ENCODE data around the gene PDE1A. TPM values are rescaled to one million over a fixed set of nuclear protein-coding genes. Genes with fewer than 3 reads are reported as not detected.

Gene PDE1A
- total and polyA plus RNA-seq, 2 of the 4 experiments (the other 2 are of a cell fraction) = 0.24 to 0.90 TPM

- no TSS peak for BruUV-seq (replicated peaks)
- Histone ChIP-seq H3K9me1 (ENCODE audit: insufficient read depth, low read length) (no peaks in the 10 kb centered on the region), H2BK20ac (ENCODE audit: low read depth, low read length) (no peak overlapping the region), H4K91ac (ENCODE audit: insufficient read depth, low read depth, low read length) (no peak overlapping the region), H4K8ac (ENCODE audit: low read depth in 2 of 2, low read length in 2 of 2) (no peak overlapping the region), H2BK120ac (ENCODE audit: low read depth, low read length) (no peak overlapping the region), H3K4ac (ENCODE audit: low read depth, low read length) (no peak overlapping the region), H2AK5ac (ENCODE audit: low read depth, low read length) (no peak overlapping the region), H3K9me3 (ENCODE audit: control insufficient read depth, insufficient read depth, low read length) (no peaks in the 10 kb centered on the region), H4K20me1 (ENCODE audit: insufficient read depth, low read length) (no peaks in the 10 kb centered on the region), H3K18ac (ENCODE audit: low read depth, low read length) (no peak overlapping the region), H3K4me1 (ENCODE audit: control insufficient read depth, insufficient read depth, low read length) (no peaks in the 10 kb centered on the region), H2AFZ (replicated peaks; ENCODE audit: low read length, poor library complexity) (no peak overlapping the region), H3K9ac (ENCODE audit: low read depth, low read length) (no peak overlapping the region), H3K56ac (ENCODE audit: extremely low read depth, insufficient read depth, low read length) (no peak overlapping the region), H3K27me3 (ENCODE audit: control insufficient read depth, insufficient read depth, low read length) (no peaks in the 10 kb centered on the region), H2AK9ac (replicated peaks; ENCODE audit: low read depth, low read length, poor library complexity) (no peak overlapping the region), H3K4me3 (ENCODE audit: insufficient read depth, low read depth, low read length) (no peak overlapping the region), H2BK15ac (ENCODE audit: low read depth, low read length) (no peak overlapping the region), H3K36me3 (ENCODE audit: control insufficient read depth, insufficient read depth, low read length) (no peaks in the 10 kb centered on the region), H3K27ac (ENCODE audit: insufficient read depth, low read length) (no peak overlapping the region), H4K5ac (ENCODE audit: low read depth, low read length) (no peak overlapping the region), H2BK5ac (ENCODE audit: low read depth, low read length, poor library complexity, severe bottlenecking) (no peak overlapping the region), H3K79me1 (ENCODE audit: low read depth in 1 of 2, low read length in 2 of 2) (no peaks in the 10 kb centered on the region), H3K4me2 (ENCODE audit: low read depth, low read length) (no peak overlapping the region), H3K23ac (ENCODE audit: low read depth, low read length) (no peak overlapping the region), H3K14ac (replicated peaks; ENCODE audit: low read depth, low read length) (no peak overlapping the region)
- ChIA-PET CTCF (no interaction called here), POLR2A (ENCODE audit: unreplicated experiment) (no interaction called here)
- no CpG with 5 or more reads among the region's 4 CpGs for WGBS, 2 experiments (ENCODE audit: extremely low coverage in 2 of 2, insufficient read length in 1 of 2)
- in situ Hi-C loops (cut with MboI; ENCODE audit: low sequenced_read_pairs) = no loop called here
- dilution Hi-C loops (cut with HindIII; ENCODE audit: low sequenced_read_pairs, unreplicated experiment) = no loop called here
- intact Hi-C loops (cut with micrococcal nuclease) = no loop called here
- ATAC-seq (ENCODE audit: low read depth) (no peak), DNase-seq (no peak)
- peak; percentile 15; the same call in 1 of the 2 replicates for TF ChIP-seq CEBPB (IDR thresholded peaks at IDR 0.05; ENCODE audit: low read depth, low read length)
- TF ChIP-seq NFE2L2 (IDR thresholded peaks at IDR 0.05; ENCODE audit: low read depth, low read length) = no peak
Observed at GRCh38 chr2:182167882-182168281, 259.0 kb downstream of the PDE1A start.
